SH-SY5Y (cell line): ENCODE results near the gene TRIM44.

Experiments used
- GATA2 ChIP-seq: IDR thresholded peaks from 2 replicates; pipeline ENCODE4 v1.6.1; 2011; ENCODE audit warnings: mild to moderate bottlenecking, low read depth, low read length
- GATA3 ChIP-seq: IDR thresholded peaks from 2 replicates; pipeline ENCODE4 v1.6.1; 2011; ENCODE audit warnings: low read depth, mild to moderate bottlenecking, low read length, moderate library complexity

DNA sequence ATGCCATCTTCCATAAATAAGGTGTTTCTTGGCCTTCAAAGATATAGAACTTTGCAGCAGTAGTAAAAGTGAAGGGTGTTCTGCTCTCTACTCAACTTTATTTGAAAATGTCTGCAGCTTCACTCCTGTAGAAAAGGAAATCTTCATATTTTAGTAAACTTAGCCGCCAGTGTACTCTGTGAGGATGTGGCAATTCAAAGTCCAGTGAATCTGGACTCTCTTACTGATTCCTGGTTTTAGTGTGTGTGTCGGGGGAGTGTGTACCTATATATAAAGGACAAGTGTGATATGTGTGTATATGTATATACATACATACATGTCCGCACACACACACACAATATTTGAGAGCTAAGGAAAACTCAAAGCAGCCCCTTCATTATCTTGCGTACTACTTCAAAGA lies 147.0 kb downstream of the TRIM44 start:
- TF ChIP-seq GATA2 (no peak), GATA3 (no peak)
